GM18868 (cell line): ENCODE data around the gene MAFG.

Source experiments
- ATAC-seq: cut with Tn5 transposase; IDR thresholded peaks from one replicate; pipeline ENCODE4 v1.9.1; 2021; ENCODE audit warnings: mild to moderate bottlenecking, moderate library complexity; ENCODE audit not compliant: unreplicated experiment

Gene MAFG

DNA sequence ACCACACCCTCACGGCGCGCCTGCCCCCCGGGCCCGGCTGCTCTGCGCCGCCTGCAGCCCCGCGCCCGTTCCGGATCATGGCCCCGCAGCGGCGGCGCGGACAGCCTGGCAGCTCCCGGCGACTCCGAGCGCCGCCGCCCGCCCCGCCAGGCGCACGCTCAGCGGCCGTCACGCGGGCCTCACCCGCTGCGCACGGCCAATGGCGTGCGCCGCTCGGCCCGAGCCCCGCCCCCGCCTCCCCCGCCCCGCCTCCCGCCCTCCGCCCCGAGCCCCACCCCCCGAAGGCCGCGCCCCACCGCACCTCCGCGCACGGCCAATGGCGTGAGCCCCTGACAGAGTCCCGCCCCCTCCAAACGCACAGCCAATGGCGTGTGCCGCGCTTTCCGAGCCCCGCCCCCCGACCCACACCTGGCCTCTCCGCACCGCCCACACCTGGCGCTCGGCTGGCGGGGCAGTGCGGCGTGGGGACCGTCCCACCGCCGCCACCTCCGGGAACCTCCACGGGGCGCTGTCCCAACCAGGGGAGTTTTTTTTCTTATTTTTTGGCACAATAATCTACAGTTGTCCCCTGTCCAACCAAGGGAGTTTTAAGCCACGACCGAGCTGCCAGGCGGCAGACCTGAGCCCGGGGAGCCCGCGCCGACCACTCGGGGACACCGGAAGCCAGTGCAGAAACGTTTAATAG is 16.1 kb downstream of the MAFG start, which contains the start of gene PCYT2:
Gene PCYT2, minus strand, starts transcription at position 123 of the 685 bp plus-strand sequence. Its CDS starts 44 bp downstream, at position 79.
- peak; percentile 73 for ATAC-seq

DNA sequence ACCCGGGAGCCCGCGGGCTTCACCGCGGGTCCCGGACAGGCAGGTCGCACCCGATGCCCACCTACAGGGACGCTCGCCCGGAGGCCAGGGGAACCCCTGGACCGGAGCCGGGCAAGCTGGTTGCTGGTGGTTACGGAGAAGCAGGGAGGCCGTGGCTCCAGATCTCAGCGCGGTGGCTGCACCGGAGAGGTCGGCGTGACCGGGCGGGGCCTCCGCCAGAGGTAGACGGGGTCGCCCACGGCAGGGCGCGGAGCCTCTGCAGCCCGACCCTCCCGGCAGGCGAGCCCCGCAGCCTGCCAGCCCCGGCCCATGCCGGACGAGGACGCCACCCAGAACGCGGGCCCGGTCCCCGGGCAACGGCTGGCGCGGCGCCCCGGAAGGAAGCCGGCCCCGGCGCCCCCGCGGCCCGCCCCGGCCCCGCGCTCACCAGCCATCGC is 16.7 kb downstream of the MAFG start:
- peak; percentile 23 for ATAC-seq

DNA sequence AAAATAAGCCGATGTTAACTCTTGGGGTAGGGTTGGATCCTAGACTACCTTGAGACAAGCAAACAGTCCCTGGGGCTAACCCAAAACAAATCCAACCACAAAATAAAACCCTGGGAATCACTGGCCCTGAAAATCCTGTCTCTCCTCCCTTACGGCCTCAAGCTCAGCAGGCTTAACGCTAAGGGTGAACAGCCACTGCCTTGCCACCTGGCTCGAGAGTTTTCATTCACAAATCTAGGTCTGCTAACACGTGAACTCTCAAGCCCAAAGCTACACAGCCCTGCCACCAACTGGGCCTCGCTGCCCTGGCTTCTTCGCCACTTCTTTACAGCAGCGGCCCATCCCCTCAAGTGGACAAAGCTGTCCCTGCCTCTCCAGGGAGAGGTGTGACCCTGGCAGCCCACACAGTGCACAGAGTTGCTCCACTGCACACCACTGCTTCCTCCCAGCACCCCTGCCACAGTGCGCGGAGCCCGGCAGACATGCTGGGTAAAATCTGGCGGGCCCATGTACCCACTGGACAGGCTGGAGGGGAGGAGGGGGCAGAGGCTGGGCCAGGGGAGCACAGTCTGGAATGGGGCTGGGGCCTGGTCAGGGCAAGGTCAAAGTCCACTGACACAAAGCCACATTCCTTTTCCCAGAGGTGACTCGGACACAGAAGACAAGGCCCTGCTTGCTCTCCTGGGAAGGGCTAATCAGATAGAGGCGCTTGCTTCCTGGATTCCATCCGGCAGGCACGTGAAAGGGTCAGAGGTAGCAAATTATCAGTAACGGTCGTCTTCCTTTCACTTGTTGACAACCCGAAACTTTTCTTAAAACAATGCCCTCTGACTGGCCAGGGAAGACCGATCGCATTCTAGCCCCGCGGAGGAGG is 17.3 kb downstream of the MAFG start:
- ATAC-seq = no peak

DNA sequence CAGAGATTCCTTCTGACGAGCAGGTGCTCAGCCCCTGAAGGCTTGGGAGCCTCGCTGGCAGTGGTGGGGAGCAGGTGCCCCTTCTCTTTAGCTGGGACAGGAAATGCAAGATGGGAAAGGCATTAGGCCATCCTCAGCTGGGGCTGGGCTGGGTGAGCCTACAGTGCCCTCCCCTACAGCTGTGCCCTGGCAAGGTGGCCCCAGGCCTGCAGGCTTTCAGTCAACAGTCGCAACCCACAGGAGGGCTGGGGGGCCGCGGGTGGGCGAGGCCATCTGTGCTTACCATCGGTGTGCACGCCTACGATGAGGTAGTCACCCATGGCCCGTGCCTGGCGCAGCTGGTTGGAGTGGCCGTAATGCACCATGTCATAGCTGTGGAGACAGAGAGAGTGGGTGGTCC is 18.3 kb downstream of the MAFG start:
- no peak for ATAC-seq

DNA sequence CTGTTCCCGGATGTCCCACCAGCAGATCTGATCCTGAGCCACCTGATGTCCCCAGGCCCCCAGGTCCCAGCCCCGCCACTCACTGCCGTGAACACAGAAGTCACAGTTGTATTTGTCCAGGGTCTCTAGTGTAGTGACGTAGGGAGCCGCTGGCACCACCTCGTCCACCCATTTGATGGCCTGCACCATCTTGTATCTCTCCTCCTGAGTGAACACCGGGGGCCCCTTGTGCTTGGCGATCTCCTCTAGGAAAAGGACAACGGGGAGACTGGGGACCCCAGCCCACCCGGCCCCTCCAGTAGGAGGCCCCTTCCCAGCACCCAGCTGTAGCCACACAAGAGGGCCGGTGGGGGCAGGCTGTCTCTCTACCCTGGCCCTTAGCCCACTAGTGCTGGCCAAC is 18.7 kb downstream of the MAFG start:
- ATAC-seq = no peak

DNA sequence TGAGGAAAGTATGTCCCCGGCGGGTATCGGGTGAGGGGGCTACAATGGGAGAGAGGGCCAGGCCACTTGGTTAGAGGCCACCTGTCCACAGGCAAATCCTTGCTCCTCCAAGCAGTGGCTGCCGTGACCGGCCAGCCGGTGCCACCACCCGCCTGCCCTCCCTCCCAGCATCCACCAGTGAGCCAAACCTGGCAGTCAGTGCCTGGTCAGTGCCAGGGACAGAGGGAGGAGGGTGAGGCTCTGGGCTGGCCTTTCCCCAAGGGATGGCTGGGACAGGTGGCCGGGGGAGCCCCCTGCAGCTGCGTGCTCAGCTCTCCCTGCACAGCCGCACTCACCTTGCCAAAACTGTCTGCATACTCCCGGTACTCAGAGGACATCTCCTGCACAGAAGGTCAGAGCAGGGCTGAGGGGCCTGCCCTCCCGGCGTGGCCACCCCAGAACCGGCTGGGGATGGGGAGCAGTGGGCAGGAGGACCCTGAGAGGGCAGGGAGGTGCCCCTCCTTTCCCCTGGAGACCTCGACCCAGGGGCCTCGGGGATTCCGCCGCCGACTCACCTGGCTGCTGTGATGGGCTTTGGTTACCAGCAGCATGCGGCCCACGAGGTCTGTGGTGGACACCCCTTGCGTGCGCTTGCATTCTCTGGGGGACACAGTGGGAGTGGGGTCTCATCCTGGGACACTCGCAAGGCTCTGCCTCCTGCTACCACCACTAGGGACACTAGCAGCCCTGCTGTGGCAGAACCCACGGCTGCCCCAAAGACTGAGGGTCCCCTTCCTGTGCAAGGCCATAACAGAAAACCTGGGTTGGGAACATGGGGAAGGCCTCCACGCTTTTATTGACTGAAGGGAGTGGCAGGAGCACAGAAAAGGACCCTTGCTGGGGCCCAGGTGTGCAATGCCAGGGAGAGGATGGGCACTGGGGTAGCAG is 20.1 kb downstream of the MAFG start:
- ATAC-seq = no peak

DNA sequence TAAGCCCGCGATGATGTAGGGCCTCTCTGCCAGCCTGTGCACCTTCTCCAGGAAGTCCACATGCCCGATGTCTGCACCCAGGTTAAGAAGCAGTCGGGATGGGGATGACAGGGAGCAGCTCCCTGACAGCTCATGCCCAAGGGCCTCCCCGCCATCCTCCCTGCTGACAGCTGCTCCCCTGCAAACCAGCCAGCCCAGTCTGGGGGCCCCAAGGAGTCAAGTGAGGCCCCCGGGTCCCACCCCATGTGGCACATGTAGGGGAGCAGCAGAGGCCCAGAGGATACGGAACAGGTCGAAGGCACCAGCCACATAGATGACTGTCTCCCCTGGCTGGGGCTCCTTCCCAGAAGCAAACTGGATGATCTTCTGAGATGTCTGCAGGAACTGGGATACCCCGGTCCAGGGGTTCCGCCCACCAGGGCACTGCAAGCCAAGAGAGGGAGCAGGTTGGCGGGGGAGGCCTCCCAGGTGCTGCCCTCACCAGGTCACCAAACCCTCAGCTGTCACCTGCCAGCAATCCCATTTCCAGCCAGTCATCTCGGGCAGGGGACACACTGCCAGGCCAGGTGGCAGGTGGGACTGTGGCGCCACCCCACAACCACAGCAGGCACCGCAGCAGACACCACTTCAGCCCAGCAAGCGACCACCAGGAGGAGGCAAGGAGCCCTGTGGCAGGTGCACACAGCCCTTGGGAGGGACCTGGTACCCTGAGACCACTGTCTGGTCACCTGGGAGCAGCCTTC is 20.9 kb downstream of the MAFG start:
- ATAC-seq = no peak

DNA sequence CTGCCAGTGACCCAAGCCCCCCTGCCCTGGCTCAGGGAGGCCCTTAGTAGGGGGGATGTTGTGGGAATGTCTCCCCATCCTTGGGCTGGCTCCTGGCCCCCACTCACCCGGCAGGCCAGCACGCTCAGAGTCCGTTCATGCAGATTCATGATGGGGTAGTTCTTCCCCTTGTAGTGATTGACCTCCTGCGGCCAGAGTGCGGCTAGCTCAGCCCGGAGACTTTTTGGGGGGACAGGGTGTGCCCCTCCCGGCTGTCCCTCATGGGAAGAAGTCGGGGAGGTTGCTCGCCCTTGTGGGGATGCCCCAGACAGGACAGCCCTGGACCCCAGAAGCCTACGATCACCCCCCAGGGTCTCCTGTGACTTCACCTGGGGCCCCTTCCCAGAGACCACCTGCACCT is 21.5 kb downstream of the MAFG start:
- ATAC-seq = no peak

DNA sequence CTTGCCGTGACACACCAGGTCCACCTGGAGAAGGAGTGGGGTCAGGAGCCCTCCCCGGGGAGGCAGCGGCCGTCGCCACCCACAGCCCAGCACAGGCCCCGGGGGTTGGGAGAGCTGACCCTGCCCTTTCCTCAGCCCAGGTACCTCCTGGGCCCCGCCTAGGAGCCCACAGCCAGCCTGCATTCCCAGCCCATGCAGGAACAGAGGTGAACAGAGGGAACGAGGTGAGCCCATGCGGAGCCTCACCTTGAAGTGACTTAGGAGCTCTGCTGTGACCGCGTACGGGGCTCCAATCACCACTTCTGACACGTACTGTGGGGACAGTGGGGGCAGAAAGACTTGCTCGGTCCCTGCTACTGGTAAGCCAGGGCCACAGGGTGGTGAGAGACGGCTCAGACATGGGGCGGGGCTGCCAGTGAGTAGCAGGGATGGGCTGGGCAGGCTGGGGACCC is 22.1 kb downstream of the MAFG start:
- no peak for ATAC-seq

DNA sequence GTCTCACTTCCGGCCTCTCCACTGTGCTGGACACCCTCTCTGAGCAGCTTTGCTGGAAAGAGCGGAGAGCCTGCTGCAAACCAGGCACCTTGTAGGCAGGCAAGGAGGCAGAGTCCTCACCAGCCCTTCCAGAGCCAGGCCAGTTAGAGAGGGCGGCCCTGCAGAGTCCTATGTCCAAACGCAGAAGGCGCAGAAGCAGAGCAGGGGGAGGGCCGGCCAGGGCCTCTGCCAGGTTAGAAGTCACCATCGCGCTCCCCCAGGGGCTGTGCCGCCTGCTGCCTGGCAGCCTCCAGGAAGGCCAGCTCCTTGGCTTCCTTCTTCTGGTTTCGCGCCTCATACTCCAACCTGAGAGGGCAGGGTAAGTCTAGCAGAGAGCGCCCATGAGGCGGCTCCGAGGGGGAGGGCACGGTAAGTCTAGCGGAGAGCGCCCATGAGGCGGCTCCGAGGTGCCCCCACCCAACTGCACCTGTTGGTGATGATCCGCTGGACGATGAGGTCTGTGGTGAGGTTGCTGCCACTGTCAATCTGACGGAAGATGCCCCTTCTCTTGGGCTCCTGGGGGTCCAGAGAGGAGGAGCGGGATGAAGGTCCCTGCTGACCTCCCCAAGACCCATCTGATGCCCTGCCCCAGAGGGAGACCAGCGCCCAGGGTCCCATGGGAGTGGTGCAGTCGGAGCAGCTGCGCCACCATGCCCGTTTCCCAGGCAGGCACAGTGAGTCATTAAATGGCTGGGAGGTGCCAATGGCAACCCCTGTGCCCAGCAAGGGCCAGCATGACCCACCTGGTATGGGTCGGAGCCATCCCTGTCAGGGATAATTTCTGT is 22.7 kb downstream of the MAFG start:
- ATAC-seq = no peak

DNA sequence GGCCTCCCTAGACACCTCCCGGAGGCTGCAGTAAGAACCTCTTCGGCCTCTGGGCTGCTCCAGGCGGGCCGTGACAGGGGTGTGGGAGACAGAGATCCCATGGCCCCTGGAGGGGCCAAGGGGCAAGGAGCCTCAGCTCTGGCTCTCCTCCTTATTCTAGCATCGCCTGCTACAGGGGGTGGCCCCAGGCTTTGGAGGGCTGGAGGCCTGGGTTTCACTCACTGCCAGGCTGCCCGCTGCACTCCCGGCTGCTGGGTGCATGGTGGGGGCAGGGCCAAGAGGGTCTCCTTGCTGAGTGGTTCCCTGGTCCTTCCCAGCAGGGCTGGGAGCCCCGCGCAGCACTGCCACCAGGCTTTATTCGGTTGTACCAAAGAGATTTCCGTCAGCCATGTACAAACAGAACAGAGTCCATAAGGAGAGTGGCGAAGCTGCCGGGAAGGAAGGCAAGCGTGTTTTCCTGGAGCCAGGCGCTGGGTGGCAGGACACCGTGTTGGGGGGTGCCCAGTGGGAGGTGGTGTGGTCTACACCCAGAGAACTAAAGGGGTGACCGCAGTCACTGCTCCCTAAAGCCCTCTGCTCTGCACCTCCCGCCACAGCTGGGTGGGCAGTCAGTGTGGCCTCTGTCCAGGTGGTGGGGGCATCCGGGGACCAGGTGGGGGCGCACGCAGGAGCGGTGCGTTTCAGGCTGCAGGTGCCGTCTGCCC is 23.5 kb downstream of the MAFG start:
- ATAC-seq = no peak

DNA sequence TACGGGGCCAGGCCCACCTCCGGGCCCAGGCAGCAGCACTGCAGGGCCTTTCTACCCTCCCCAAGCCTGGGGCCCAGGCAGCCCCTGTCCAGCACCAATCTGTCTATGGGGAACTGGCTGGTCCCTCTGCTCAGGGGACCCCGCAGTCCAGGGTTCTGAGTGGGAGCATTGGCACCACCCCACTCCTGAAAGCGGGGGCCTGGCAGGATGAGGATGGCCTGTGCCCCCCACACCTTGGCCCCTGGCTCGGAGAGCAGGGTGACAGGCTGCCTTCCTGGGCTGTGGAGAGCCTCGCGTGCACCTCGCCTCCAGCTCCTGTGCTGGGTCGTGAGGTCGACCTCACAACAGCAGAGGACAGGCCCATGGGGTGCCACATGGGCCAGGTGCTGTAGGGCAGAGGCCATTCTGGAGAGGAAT is 24.1 kb downstream of the MAFG start:
- ATAC-seq = no peak

DNA sequence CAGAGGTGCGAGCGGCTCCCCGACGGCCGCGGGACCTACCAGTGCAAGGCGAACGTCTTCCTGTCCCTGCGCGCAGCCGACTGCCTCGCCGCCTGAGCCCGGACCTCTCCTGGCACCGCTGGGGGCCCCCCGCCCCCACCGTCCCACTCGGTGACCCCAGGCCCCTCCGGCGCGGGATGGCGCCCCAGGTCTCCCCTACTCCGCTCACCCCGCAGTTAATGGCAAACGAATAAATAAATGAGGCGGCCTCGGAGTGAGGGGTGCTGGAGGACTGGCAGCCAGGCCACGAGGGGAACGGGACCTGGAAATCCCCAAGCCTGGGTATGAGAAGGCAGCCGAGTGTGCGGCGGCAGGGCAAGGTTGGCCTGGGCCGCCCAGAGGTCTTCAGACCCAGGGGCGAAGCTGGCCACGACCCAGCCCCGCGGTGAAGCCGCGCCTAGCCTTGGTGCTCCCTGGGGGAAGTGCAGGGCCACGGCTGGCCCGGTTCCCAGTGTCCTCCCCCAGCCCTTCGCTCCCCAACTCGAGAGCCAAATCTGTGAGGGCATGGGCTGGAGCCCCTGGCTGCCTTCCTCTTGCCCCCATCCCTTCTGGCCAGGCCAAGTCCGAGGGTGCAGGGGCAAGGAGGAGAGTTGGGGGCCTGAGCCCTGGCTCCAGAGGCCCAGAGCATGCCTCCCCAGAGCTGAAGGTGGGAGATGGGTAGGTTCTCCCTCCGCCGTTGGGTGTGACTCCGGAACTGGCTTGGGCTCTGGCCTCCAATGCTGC is 24.7 kb downstream of the MAFG start:
- no peak for ATAC-seq

DNA sequence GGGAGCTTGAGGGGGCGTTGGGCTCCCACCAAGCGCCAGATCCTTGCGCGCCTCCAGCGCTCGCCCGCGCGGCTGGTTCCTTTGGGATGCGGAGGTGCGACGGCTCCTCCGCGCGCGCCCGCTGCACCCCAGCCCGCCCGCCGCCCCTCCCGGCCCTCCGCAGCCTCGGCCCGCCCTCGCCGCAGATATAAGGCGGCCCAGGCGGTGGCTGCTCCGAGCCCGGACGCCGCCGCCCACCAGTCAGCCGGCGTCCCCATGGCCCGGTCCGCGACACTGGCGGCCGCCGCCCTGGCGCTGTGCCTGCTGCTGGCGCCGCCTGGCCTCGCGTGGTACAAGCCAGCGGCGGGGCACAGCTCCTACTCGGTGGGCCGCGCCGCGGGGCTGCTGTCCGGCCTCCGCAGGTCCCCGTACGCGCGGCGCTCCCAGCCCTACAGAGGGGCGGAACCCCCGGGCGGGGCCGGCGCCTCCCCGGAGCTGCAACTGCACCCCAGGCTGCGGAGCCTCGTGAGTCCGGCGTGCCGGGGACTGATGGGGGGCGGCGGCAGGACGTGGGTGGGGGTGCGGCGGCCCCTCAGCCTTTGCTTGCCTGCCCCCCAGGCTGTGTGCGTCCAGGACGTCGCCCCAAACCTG is 25.4 kb downstream of the MAFG start, which contains the start of gene NPB:
Gene NPB, plus strand, starts transcription at position 216 of the 630 bp plus-strand sequence. Its CDS starts 40 bp downstream, at position 256.
- no peak for ATAC-seq

DNA sequence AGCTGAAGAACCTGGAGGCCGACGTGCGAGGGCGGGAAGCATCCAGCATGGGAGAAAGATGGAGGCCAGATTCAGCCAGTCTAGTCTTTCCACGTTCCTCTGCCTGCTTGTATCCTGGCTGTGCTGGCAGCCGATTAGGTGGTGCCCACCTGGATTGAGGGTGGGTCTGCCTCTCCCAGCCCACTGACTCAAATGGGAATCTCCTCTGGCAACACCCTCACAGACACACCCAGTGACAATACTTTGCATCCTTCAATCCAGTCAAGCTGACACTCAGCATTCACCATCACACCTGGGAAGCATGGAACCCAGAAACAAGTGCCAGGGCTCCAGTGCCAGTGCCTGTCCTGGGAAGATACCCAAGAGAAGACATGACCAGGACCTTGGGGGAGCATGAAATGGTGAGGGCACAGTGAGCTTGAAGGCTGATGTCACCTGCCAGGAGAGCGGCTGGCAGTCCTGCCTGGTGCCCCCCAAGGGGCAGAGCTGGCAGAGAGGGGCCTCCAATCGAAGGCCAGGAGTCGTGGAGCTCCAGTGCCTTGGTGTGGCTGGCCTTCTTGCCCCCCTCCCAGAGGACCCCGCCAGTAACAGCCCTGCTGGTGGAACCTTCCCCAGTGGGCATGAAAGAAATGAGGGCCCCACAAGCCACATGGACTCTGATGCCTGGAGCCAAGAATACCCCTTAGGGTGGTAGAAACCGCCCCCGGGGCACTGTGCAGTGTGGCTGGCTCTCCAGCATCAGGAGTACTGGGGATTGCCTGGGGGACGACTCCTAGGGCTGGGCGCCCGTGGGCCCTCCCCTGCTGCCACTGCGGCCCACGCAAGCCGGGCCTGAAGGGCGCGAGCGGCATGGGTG is 26.1 kb downstream of the MAFG start:
- no peak for ATAC-seq

DNA sequence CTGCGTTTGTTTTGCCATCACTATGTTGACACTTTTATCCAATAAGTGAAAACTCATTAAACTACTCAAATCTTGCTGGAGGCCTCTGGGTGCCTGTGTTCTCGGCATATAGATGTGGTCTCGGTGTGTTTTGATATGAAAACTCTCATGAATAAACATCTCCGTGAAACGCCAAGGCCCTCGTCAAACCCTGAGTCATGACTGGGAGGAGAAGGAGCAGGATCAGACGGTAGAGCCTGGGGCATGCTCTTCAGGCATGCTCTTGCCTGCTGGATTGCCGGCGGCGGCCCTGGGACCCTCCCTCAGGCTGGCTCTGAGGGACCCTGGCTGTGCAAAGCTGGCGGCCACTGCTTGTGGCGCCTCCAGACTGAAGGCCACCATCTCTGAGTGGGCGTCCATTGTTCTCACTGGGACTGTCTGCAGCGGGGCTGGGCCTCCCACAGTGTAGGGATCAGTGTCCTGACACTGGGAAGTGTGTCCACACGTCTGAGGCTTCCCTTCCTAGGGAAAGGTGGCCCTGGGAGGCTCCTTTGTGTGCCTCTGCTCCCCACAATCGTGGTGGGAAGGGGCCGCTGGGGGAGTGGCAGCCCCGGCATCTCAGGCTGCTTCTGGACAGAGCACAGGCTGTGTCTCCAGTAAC is 27.2 kb downstream of the MAFG start:
- no peak for ATAC-seq
